IPS-18c (cell line): ENCODE results near the gene NGEF.
"Not testable (repeated sequence)": the region's sequence is repeated elsewhere in the genome, so short reads cannot be mapped to it uniquely, and the experiment has no call there.

Source experiments
- H3K4me3 ChIP-seq: 2 replicates; pipeline ENCODE4 v1.7.0; 2013; ENCODE audit warnings: low read depth, mild to moderate bottlenecking, low read length, moderate library complexity; ENCODE audit not compliant: insufficient read depth
- H3K9me3 ChIP-seq: one replicate; pipeline ENCODE4 v1.6.1; 2013; ENCODE audit warnings: mild to moderate bottlenecking, low read length, moderate library complexity; ENCODE audit not compliant: control insufficient read depth, insufficient read depth

Gene NGEF

GRCh38 chr2:232906867-232907717 is 106.0 kb downstream of the NGEF start:
- H3K4me3 ChIP-seq, H3K9me3 ChIP-seq: not testable (repeated sequence)

GRCh38 chr2:232903989-232904388 is 109.1 kb downstream of the NGEF start:
- Histone ChIP-seq H3K4me3 (no peak overlapping the region), H3K9me3 (peaks cover 2% of the 10 kb centered on the region)

DNA sequence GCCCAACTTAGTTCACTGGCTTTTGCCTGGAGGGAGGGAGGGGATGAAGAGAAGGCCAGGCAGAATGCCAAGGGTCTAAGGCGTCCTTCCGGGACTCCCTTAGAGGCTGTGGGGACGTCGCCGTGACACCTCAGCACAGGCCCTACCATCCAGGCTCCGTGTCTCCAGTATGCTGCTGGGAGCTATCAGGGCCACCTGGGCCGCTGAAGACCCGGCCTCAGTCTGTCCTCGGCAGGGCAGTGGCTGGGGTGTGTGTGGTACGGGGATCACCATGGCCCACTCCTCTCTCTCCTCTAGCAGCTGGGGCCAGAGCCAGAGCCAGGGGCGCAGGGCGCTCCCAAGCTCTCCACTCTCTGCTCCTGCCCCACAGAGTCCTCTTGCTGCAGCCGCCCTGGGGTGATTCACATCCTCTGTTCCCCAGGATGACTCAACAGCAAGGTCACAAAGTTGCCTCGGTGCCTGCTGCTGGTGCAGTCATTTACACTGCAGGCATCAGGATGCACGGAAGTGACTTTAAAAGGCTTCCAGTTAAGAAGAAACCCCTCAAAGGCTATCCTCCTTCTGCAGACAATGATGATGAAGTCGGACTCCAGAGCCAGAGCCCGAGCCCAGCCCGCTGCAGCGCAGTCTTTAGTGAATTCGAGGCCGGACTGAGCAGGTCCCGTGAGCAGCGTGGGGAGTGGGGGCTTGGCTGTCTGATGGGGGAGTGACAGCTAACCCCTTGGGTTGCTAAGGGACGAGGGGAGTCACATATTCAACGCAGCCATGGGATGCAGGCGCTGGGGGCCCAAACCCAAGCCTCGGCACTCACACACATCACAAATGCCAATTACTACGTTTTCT is 111.1 kb downstream of the NGEF start:
- Histone ChIP-seq H3K9me3 (peaks cover 2% of the 10 kb centered on the region), H3K4me3 (no peak overlapping the region)

DNA sequence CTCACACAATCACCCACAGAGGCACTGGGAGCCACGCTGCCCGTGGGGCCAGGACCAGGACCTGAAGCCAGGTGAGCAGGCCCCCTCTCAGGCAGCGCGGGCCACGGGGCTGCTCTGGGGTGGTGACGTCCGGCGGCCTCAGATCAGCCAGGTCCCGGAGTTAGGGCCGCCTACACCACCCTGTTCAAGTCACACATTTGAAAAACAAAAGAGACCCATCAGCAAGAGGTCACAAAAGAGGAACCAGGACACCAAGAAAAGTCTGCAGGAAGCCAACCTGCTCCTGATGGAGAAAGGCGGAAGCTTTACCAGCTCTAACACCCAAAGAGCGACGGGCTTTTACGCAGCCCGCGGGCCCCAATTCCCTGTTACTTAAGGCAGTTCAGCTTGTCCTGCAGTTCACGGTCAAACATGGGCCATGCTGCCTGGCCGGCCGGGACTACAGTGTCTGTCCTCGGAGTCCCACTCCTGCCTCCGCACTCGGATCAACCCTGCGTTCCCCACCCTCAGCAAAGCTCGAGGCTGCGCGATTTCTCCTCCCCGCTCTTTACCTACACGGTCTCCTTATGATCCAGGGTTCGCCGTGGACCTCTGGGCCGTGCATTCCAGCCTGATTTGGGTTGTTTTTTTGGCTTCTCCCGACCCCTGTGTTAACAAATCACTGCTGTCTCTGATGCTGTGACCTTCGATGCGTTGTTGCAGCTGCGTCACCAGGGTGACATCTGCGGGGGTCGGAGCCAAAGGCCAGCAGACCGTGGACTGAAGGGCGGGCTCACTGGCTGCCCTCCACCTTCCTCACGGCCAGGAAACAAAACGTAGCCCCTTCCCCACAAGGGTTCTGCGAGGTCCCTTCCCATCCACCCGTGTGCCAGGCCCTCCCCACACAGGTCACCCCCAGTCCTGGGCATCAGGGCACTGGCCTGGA is 112.0 kb downstream of the NGEF start:
- H3K4me3 ChIP-seq: no peak overlapping the region
- H3K9me3 ChIP-seq: peaks cover 2% of the 10 kb centered on the region

DNA sequence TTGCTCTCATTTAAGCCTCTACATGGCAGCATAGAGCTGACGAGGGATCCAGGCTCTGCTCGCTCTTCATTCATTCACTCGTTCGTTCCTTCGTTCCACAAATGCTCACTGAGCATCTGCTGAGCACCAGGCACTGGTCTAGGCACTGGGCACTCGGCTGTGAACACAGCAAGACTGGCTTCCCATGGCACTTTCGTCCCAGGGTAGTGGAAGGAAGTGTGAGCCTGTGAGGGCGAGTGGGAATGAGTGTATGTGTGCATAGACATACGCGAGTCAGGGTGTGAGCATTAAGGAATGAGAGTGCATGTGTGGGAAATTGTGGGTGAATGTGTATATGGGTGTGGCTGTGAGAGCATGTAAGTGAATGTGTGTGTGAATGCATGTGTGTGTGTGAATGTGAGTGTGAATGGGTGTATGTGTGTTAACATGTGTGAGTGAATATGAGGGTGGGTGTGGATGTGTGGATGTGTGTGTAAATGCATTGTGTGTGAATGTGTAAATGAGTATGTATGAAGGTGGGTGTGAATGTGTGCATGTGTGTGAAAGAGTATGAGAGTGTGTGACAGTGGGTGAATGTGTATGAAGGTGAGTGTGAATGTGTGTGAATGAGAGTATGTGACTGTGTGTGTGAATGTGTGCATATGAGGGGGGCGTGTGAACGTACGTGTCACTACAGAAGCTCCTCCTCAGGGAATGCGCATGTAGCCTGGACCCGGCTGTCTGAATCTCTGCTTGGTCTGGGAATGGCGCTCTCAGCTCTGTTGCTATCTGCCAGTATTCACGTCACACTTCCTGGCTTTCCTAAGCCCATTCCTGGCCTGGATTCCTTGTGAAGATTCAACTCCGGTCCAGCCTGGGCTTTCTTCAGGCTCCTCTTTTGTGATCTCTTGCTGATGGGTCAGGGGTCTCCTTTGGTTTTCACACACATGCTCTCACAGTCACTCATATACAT is 114.2 kb downstream of the NGEF start:
- Histone ChIP-seq H3K4me3 (no peak overlapping the region), H3K9me3 (no peaks in the 10 kb centered on the region)

- H3K9me3 ChIP-seq: no peaks in the 10 kb centered on the region
These were observed 115.3 kb downstream of the NGEF start for GRCh38 chr2:232897598-232898408.

DNA sequence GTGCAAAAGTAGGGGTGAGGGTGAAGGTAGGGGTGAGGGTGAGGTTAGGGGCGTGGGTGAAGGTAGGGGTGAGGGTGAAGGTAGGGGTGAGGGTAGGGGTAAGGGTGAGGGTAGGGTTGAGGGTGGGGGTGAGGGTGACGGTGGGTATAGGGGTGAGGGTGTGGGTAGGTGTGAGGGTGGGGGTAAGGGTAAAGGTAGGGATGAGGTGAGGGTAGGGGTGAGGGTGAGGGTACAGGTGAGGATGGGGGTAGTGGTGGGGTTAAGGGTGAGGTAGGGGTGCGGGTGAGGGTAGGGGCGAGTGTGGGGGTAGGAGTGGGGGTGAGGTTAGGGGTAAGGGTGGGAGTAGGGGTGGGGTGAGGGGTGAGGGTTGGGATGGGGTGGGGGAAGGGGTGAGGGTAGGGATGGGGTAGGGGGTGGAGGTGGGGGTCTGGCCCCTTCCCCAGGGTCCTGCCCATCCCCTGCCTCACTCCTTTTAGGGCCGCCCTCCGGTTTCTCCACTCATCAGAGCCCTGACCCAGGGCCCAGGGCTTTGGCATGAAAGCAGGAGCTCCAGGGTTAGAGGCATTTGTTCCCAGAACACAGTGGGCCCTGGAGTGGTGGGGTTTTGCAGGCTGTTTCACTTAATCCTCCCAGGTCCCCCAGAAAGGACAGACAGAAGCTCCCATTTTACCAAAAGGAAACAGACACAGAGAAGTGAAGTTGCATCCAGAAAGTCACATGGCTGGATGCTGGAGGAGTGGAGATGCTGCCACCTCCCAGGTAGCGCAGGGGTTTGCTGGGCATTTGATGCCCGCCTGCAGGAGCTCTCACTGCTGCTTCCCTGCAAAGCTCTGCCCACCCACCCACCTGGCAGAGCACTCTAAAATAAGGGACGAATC is 116.1 kb downstream of the NGEF start:
- H3K9me3 ChIP-seq: no peaks in the 10 kb centered on the region

More at GRCh38 chr2:232897598-232898408, 115.3 kb downstream of the NGEF start:
- H3K4me3 ChIP-seq: no peak overlapping the region

GRCh38 chr2:232896111-232896510 is 116.9 kb downstream of the NGEF start:
- no peaks in the 10 kb centered on the region for H3K9me3 ChIP-seq
- no peak overlapping the region for H3K4me3 ChIP-seq

More for the DNA sequence above, 116.1 kb downstream of the NGEF start:
- H3K4me3 ChIP-seq: no peak overlapping the region

GRCh38 chr2:232894746-232895145 is 118.3 kb downstream of the NGEF start:
- no peaks in the 10 kb centered on the region for H3K9me3 ChIP-seq
- H3K4me3 ChIP-seq: no peak overlapping the region

DNA sequence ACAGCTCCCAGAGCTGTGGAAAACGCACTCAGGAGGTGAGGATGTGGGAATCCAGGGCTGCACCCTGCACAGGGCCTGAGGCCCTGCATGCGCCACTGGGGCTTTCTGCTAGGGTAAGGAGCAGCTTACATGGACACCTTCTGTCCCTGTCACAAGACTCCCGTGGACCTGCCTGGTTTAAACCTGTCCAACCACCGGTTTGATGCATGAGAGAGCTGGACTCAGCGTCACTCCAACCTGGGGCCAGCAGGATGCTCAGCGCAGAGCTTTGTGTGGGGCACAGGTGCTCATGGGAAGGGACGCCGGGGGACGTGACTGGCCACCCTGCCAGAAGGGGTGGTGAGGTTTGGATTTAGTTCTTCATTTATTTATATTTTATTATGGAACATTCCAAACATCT is 118.8 kb downstream of the NGEF start:
- H3K9me3 ChIP-seq: no peaks in the 10 kb centered on the region
- no peak overlapping the region for H3K4me3 ChIP-seq

DNA sequence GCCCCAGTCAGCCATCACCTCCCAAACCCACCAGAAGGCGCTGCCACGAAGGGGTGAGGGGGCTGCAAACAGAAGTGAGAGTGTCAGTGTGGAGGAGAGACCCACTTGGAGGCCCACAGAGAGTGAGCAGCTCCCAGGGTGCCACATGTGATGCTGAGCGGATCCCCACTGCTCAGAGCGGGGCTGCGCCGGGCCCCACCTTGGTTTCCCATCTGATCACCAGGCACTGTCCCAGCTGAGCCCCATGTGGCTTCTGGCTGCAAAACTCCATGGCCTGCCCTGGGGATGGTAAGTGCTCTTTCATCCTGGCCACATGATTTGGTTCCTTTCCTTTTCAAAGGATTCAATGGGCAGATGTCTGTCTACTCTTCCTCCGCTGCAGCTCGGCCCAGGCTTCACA is 119.2 kb downstream of the NGEF start:
- H3K4me3 ChIP-seq: no peak overlapping the region
- H3K9me3 ChIP-seq: no peaks in the 10 kb centered on the region

- Histone ChIP-seq H3K4me3 (no peak overlapping the region), H3K9me3 (no peaks in the 10 kb centered on the region)
These were observed 120.2 kb downstream of the NGEF start for GRCh38 chr2:232892843-232893242.

DNA sequence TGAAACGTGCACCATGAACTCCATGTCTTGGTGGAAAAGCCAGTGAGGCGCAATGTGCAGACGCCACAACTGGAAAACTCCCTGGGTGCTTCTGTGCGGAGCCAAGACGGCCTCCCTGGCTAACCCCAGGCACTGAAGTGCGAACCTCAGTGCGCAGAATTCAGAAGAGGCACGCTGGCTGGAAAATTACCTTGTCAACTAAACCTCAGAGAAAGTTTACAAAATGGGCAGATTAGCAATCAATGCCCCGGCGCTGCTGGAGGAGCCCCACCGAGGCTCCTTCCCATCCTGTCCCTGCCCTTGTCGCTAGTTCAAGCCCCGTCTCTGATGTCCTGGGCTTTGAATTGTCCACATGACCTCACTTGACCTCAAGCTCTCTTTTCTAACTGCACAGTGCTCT is 120.8 kb downstream of the NGEF start:
- Histone ChIP-seq H3K9me3 (no peaks in the 10 kb centered on the region), H3K4me3 (no peak overlapping the region)

DNA sequence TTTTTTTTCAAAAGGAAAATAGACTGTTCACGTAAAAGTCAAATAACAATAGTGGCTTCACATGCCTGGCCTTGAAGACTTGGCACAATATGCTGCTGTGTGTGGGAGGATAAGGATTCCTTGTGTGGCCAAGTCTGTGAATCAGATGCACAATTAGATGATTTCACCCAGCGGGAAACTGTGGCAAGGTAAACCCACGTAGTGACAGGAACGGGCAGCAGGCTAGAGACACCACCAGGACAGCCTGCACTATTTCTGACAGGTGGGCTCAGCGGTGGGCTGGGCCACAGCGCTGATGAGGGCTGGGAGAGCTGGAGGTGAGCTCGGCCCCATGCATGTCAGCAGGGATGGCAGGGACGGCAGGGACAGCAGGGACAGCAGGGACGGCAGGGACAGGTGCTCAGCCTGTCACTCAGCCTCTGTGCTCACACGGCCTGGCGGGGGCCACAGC is 121.4 kb downstream of the NGEF start:
- no peaks in the 10 kb centered on the region for H3K9me3 ChIP-seq
- H3K4me3 ChIP-seq: no peak overlapping the region
